Natural killer cell (primary cell): ENCODE data around the gene KIAA1328. TPM values are rescaled to one million over a fixed set of nuclear protein-coding genes. Genes with fewer than 3 reads are reported as not detected.
A peak's percentile ranks its signal among the peaks of the same experiment; 100 is the strongest.

Experiments used
- ATAC-seq, 3 donors: fragments of 150-1000 bp in 2 of 3; fragments of 200-7000 bp in 1 of 3; cut with Tn5 transposase; 1 replicate in 1 of 3; 2 replicates in 2 of 3; pipeline ENCODE4 v1.10.0; 2021; ENCODE audit warnings: mild to moderate bottlenecking in 2 of 3, moderate library complexity in 2 of 3
- DNase-seq, 2 donors: peaks; one replicate each; pipeline versions ENCODE4 v3.0.0 to v3.0.0-alpha.2; 2013 to 2021; ENCODE audit warnings: mixed read lengths in 1 of 2
- H3K27ac ChIP-seq: one replicate; pipeline ENCODE4 v1.5.1; 2013; ENCODE audit warnings: mild to moderate bottlenecking, low read length
- H3K27me3 ChIP-seq: one replicate; pipeline ENCODE4 v1.6.1; 2013; ENCODE audit warnings: low read length; ENCODE audit not compliant: control insufficient read depth, insufficient read depth
- H3K36me3 ChIP-seq: one replicate; pipeline ENCODE4 v1.6.1; 2013; ENCODE audit warnings: low read length; ENCODE audit not compliant: control insufficient read depth, insufficient read depth
- H3K4me1 ChIP-seq: one replicate; pipeline ENCODE4 v1.6.1; 2013; ENCODE audit warnings: low read length; ENCODE audit not compliant: control insufficient read depth, insufficient read depth
- H3K4me3 ChIP-seq: one replicate; pipeline ENCODE4 v1.5.1; 2013; ENCODE audit warnings: low read length
- H3K9me3 ChIP-seq: one replicate; pipeline ENCODE4 v1.6.1; 2013; ENCODE audit warnings: low read length; ENCODE audit not compliant: control insufficient read depth, insufficient read depth
- H3K27ac Mint-ChIP-seq, 2 donors: one replicate each; pipeline ENCODE4 v1.8.0; 2022; ENCODE audit warnings: mild to moderate bottlenecking in 2 of 2, mixed read lengths in 2 of 2, moderate library complexity in 1 of 2
- H3K27me3 Mint-ChIP-seq, 2 donors: one replicate each; pipeline ENCODE4 v1.8.0; 2022; ENCODE audit warnings: low read depth in 2 of 2, mixed read lengths in 2 of 2
- H3K36me3 Mint-ChIP-seq: one replicate; pipeline ENCODE4 v1.8.0; 2022; ENCODE audit warnings: mixed read lengths
- H3K4me1 Mint-ChIP-seq, 2 donors: one replicate each; pipeline ENCODE4 v1.8.0; 2022; ENCODE audit warnings: mixed read lengths in 2 of 2
- H3K4me3 Mint-ChIP-seq: one replicate; pipeline ENCODE4 v1.8.0; 2022; ENCODE audit warnings: mild to moderate bottlenecking, moderate library complexity, mixed read lengths
- H3K9me3 Mint-ChIP-seq, 2 donors: one replicate each; pipeline ENCODE4 v1.8.0; 2022; ENCODE audit warnings: mixed read lengths in 2 of 2
- WGBS: methylation state at CpG from one replicate; pipeline ENCODE4 v1.1.7; 2013; ENCODE audit warnings: missing lambda C conversion rate; ENCODE audit not compliant: insufficient coverage; 5-methylcytosine and 5-hydroxymethylcytosine counted together
- intact Hi-C: fragments of 100-400 bp; cut with micrococcal nuclease; formaldehyde crosslinking; loops from one replicate; pipeline ENCODE4 v1.14.2; 2022
- total RNA-seq, 4 donors: library from RNA; stranded (reverse); fragments of 120-200 nt in 1 of 4; gene quantifications; one replicate each; pipeline versions ENCODE4 v1.2.3 to v1.2.4, GENCODE V29; 2013 to 2022
- TF ChIP-seq, protein P1 (sequence below): fragments of 200-600 bp; IDR thresholded peaks from one replicate; pipeline ENCODE4 v1.8.0; 2022; ENCODE audit warnings: antibody characterized with exemption

KIAA1328 gene
- total RNA-seq, 3 donors from 2014 or later (not counting 1 experiment from before 2014, with no cell fraction given), result 12.3 to 14.3 (median 13.2) TPM

DNA sequence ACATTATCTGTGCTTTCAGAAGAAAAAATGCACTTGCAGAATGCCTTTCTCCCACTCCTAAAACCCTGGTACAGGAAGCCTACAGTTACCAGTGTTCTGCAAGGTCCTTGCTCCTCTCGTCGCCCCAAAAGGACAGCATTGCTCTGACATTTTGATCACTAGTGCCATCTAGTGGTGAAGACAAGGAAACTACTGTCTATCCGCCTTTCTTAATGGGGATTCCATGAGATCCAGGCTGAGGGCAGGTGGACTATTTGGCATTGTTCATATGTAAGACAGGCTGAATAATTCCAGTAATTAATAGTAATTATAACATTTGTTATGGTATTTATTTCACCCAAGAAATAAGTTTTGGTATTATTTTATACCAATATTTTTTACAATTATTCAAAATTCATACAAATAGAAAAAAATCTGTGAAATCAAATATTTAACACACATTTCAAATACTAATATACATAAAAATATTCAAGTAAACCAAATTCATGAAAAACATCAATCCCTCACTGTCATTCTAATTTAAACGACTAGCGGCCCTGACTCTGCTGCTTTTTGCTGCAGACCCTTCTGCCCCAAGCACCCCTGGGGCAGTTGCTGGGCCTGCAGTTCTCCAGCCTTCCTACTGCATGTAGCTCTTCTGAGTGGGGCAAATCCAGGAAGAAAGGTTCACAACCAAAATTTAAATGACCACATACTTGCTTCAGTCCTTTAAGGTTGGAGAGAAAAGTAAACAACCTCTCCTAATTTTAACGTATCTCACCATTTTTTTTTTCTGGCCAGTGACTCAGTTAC, 19.1 kb upstream of the KIAA1328 start:
- Mint-ChIP-seq H3K27ac (no peak overlapping the region), H3K4me3 (no peak overlapping the region), H3K4me1 (no peaks in the 10 kb centered on the region), H3K36me3 (peaks cover 25% of the 10 kb centered on the region), H3K9me3 (no peaks in the 10 kb centered on the region), H3K27me3 (no peaks in the 10 kb centered on the region)
- TF ChIP-seq, protein P1, sequence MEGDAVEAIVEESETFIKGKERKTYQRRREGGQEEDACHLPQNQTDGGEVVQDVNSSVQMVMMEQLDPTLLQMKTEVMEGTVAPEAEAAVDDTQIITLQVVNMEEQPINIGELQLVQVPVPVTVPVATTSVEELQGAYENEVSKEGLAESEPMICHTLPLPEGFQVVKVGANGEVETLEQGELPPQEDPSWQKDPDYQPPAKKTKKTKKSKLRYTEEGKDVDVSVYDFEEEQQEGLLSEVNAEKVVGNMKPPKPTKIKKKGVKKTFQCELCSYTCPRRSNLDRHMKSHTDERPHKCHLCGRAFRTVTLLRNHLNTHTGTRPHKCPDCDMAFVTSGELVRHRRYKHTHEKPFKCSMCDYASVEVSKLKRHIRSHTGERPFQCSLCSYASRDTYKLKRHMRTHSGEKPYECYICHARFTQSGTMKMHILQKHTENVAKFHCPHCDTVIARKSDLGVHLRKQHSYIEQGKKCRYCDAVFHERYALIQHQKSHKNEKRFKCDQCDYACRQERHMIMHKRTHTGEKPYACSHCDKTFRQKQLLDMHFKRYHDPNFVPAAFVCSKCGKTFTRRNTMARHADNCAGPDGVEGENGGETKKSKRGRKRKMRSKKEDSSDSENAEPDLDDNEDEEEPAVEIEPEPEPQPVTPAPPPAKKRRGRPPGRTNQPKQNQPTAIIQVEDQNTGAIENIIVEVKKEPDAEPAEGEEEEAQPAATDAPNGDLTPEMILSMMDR, result peak; percentile 83
- Histone ChIP-seq H3K27me3 (no peaks in the 10 kb centered on the region), H3K9me3 (no peaks in the 10 kb centered on the region), H3K4me1 (no peaks in the 10 kb centered on the region), H3K36me3 (peaks cover 26% of the 10 kb centered on the region), H3K4me3 (no peak overlapping the region), H3K27ac (no peak overlapping the region)
- WGBS, result 57% methylated on average over 6 of the region's 6 CpGs
- ATAC-seq (peak; percentile 85 to 98 (median 97)), DNase-seq (peak in 1 of 2 donors; percentile 79)
- intact Hi-C loops, result loop anchor here (1.0 to 5.0 kb wide), 2 partner anchors 121 to 792 kb away; no protein-coding TSS in a partner anchor

DNA sequence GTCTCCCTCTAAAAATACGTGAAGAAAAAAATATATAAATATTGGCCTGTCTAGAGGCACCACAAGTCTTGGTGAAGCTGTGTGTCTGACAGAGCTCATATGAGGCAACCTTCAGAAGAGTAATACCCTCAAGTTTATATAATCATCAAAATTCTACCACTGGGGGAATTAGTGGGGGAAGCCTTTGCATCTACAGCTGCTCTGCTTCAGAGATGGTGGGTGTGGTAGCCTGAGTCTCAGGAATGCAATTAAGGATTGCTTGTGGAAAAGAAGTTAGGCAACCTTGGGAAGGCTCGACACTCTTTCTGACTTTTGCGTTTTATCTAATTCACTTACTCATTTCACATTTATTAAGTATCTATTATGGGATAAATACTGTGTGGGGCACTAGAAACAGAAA, 17.5 kb upstream of the KIAA1328 start:
- Histone ChIP-seq H3K27me3 (no peaks in the 10 kb centered on the region), H3K36me3 (peaks cover 18% of the 10 kb centered on the region), H3K4me3 (no peak overlapping the region), H3K9me3 (no peaks in the 10 kb centered on the region), H3K27ac (no peak overlapping the region), H3K4me1 (no peaks in the 10 kb centered on the region)
- ATAC-seq (no peak), DNase-seq (no peak)
- Mint-ChIP-seq H3K9me3 (no peaks in the 10 kb centered on the region), H3K4me1 (no peaks in the 10 kb centered on the region), H3K36me3 (peaks cover 11% of the 10 kb centered on the region), H3K27ac (no peak overlapping the region), H3K27me3 (no peaks in the 10 kb centered on the region), H3K4me3 (no peak overlapping the region)
- intact Hi-C loops, result no loop called here
- WGBS, result 100% methylated on average over 1 of the region's 3 CpGs
- TF ChIP-seq, protein P1, result no peak

DNA sequence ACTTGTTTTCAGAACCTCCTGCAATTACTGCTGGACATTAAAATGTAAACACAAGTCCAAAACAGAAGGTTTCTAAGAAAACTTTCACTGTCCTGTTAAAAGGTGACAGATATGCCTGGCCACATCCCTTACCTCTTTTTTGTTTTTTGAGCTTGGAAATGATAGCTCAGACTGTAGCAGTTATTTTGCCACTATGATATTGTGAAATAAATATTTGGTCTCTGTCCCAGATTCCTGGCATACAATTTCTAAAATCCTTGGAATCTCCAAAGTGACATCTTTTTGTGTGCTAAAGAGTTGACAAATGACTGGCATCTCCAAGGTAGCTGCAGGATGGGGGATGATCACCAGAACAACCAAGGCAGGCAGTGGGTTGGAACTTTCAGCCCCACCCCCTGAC, 17.0 kb upstream of the KIAA1328 start:
- Mint-ChIP-seq H3K9me3 (no peaks in the 10 kb centered on the region), H3K4me3 (no peak overlapping the region), H3K36me3 (peaks cover 11% of the 10 kb centered on the region), H3K4me1 (no peaks in the 10 kb centered on the region), H3K27ac (no peak overlapping the region), H3K27me3 (no peaks in the 10 kb centered on the region)
- DNase-seq (no peak), ATAC-seq (no peak)
- Histone ChIP-seq H3K4me3 (no peak overlapping the region), H3K9me3 (no peaks in the 10 kb centered on the region), H3K4me1 (no peaks in the 10 kb centered on the region), H3K27me3 (no peaks in the 10 kb centered on the region), H3K27ac (no peak overlapping the region), H3K36me3 (peaks cover 18% of the 10 kb centered on the region)
- TF ChIP-seq, protein P1, result no peak
- intact Hi-C loops, result no loop called here

- Histone ChIP-seq H3K27me3 (no peaks in the 10 kb centered on the region), H3K4me3 (no peak overlapping the region), H3K4me1 (no peaks in the 10 kb centered on the region), H3K9me3 (no peaks in the 10 kb centered on the region), H3K36me3 (peaks cover 15% of the 10 kb centered on the region), H3K27ac (no peak overlapping the region)
- ATAC-seq (no peak), DNase-seq (no peak)
- TF ChIP-seq, protein P1, result no peak
- no peaks in the 10 kb centered on the region for H3K27me3 Mint-ChIP-seq
- no peak overlapping the region for H3K27ac Mint-ChIP-seq
- intact Hi-C loops, result no loop called here
- H3K36me3 Mint-ChIP-seq, result peaks cover 12% of the 10 kb centered on the region
- H3K4me1 Mint-ChIP-seq, result no peaks in the 10 kb centered on the region
- H3K9me3 Mint-ChIP-seq, result no peaks in the 10 kb centered on the region
- 100% methylated on average over 2 of the region's 3 CpGs for WGBS
- no peak overlapping the region for H3K4me3 Mint-ChIP-seq
Measured at GRCh38 chr18:36812678-36813077, 16.2 kb upstream of the KIAA1328 start.
